Measurements from ENCODE around the gene STX3. TPM values are rescaled to one million over a fixed set of nuclear protein-coding genes. Genes with fewer than 3 reads are reported as not detected.

STX3 gene
- total RNA-seq, 2 experiments from 2014 or later: 6.4 to 20.2 TPM

DNA sequence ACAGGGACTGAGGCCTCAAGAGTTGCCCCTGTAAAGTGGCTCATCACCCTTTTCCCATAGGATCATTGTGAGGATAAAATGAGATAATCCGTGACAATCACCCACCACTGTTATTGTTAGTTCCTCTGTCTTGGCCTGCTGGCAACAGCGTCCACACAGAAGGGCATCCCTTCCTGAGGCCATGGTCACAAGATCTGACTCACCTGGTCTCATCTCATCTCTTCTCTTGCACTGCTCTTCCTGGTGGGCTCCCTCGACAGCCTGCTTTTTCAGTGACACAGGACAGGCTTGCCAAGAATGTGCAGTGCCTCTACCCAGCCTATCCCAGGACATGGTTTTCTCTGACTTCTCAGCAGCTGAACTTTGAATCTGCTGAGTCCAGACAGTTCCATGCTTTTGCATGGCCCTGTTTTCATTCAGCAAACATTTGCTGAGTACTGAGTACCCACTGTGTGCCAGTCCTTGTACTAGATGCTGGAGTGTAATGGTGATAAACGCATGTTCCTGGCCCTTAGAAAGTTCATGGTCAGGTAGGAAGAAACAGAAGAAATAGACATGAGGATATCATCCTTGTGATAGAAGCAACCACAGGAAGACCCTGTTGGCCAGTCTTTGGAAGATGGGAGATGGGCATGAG, 3.3 kb downstream of the STX3 start:
- no peak overlapping the region for H3K4me3 ChIP-seq (ENCODE audit: low read depth, low read length, poor library complexity, severe bottlenecking)
- no TSS peak for BruUV-seq (replicated peaks)
- peaks cover 16% of the 10 kb centered on the region for H3K4me1 ChIP-seq (ENCODE audit: insufficient read depth, low read length, poor library complexity, severe bottlenecking)
- H2AFZ ChIP-seq (ENCODE audit: low read length): no peak overlapping the region
- H3K4me2 ChIP-seq (ENCODE audit: low read length): no peak overlapping the region
- intact Hi-C loops (cut with micrococcal nuclease; ENCODE audit: unreplicated experiment): no loop called here
- H3K36me3 ChIP-seq (ENCODE audit: insufficient read depth, low read length): no peaks in the 10 kb centered on the region
- no peak for DNase-seq (ENCODE audit: low spot score)
- H4K20me1 ChIP-seq (ENCODE audit: insufficient read depth, low read length): no peaks in the 10 kb centered on the region
- ChIA-PET POLR2A (no interaction called here), CTCF (ENCODE audit: unreplicated experiment) (no interaction called here)
- TF ChIP-seq, protein P1, sequence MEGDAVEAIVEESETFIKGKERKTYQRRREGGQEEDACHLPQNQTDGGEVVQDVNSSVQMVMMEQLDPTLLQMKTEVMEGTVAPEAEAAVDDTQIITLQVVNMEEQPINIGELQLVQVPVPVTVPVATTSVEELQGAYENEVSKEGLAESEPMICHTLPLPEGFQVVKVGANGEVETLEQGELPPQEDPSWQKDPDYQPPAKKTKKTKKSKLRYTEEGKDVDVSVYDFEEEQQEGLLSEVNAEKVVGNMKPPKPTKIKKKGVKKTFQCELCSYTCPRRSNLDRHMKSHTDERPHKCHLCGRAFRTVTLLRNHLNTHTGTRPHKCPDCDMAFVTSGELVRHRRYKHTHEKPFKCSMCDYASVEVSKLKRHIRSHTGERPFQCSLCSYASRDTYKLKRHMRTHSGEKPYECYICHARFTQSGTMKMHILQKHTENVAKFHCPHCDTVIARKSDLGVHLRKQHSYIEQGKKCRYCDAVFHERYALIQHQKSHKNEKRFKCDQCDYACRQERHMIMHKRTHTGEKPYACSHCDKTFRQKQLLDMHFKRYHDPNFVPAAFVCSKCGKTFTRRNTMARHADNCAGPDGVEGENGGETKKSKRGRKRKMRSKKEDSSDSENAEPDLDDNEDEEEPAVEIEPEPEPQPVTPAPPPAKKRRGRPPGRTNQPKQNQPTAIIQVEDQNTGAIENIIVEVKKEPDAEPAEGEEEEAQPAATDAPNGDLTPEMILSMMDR (conservative IDR thresholded peaks at IDR 0.05; ENCODE audit: low read length): no peak
- no peak for TF ChIP-seq EZH2phosphoT487 (IDR thresholded peaks at IDR 0.05; ENCODE audit: borderline replicate concordance, low read depth, low read length)
- H3K9me2 ChIP-seq (ENCODE audit: insufficient read depth, low read length): no peaks in the 10 kb centered on the region
- no peaks in the 10 kb centered on the region for H3K9me3 ChIP-seq (ENCODE audit: low read length)
- no peaks in the 10 kb centered on the region for H3K79me2 ChIP-seq (ENCODE audit: insufficient read depth, low read depth, low read length)
- no peak overlapping the region for H3K27ac ChIP-seq (ENCODE audit: low read depth, low read length, poor library complexity, severe bottlenecking)

DNA sequence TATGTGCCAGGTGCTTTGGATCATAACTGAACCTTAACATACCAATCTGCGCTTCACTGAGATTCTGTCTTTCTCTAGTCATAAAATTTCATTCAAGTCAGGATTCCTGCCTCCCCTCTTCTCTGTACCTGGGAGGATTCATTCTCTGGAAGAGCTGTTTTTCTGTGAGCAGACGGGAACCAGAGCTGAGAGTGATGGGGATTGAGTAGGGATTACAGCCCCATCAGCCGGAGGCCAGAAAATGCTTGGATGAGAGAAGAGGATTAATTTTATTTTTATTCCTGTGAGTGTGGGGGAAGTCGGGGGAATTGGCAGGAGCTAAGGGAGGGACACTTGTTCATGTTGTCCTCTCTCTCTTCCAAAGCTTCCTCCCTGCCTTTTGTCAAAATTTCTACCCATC, 4.7 kb downstream of the STX3 start:
- H3K4me2 ChIP-seq (ENCODE audit: low read length): no peak overlapping the region
- intact Hi-C loops (cut with micrococcal nuclease; ENCODE audit: unreplicated experiment): no loop called here
- no peaks in the 10 kb centered on the region for H3K9me3 ChIP-seq (ENCODE audit: low read length)
- TF ChIP-seq EZH2phosphoT487 (IDR thresholded peaks at IDR 0.05; ENCODE audit: borderline replicate concordance, low read depth, low read length): no peak
- TF ChIP-seq, protein P1 (conservative IDR thresholded peaks at IDR 0.05; ENCODE audit: low read length): no peak
- H3K9me2 ChIP-seq (ENCODE audit: insufficient read depth, low read length): no peaks in the 10 kb centered on the region
- no peaks in the 10 kb centered on the region for H4K20me1 ChIP-seq (ENCODE audit: insufficient read depth, low read length)
- H3K27ac ChIP-seq (ENCODE audit: low read depth, low read length, poor library complexity, severe bottlenecking): no peak overlapping the region
- no TSS peak for BruUV-seq (replicated peaks)
- H2AFZ ChIP-seq (ENCODE audit: low read length): no peak overlapping the region
- DNase-seq (ENCODE audit: low spot score): no peak
- H3K4me3 ChIP-seq (ENCODE audit: low read depth, low read length, poor library complexity, severe bottlenecking): no peak overlapping the region
- ChIA-PET CTCF (ENCODE audit: unreplicated experiment) (no interaction called here), POLR2A (interaction anchor here (0.7 to 1.3 kb wide), 3 partner anchors 8 to 1105 kb away, joined by 3 read pairs; no protein-coding TSS in a partner anchor)
- H3K4me1 ChIP-seq (ENCODE audit: insufficient read depth, low read length, poor library complexity, severe bottlenecking): peaks cover 17% of the 10 kb centered on the region
- no peaks in the 10 kb centered on the region for H3K79me2 ChIP-seq (ENCODE audit: insufficient read depth, low read depth, low read length)
- H3K36me3 ChIP-seq (ENCODE audit: insufficient read depth, low read length): no peaks in the 10 kb centered on the region

DNA sequence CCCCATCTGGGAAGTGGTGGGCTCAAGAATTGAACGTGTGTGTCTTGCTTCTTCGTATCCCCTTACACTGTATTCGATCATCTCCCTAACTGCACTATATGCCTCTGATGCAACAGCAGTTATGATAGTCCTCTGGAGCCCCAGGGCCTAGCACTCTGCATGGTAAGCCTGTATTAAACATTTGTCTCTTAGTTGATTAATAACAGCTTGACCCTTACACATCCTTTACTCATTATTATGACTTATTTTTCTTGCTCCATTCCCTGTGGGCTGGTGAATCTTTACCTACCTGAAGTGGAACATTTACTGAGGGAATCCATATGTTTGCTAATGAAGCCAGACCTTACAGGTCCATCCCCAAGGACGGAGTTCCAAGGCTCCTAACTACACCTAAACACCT, 5.6 kb downstream of the STX3 start:
- no peaks in the 10 kb centered on the region for H4K20me1 ChIP-seq (ENCODE audit: insufficient read depth, low read length)
- ChIA-PET CTCF (ENCODE audit: unreplicated experiment) (no interaction called here), POLR2A (no interaction called here)
- BruUV-seq (replicated peaks): no TSS peak
- H3K9me2 ChIP-seq (ENCODE audit: insufficient read depth, low read length): no peaks in the 10 kb centered on the region
- H3K4me3 ChIP-seq (ENCODE audit: low read depth, low read length, poor library complexity, severe bottlenecking): no peak overlapping the region
- no peaks in the 10 kb centered on the region for H3K79me2 ChIP-seq (ENCODE audit: insufficient read depth, low read depth, low read length)
- TF ChIP-seq, protein P1 (conservative IDR thresholded peaks at IDR 0.05; ENCODE audit: low read length): no peak
- no peak for TF ChIP-seq EZH2phosphoT487 (IDR thresholded peaks at IDR 0.05; ENCODE audit: borderline replicate concordance, low read depth, low read length)
- H3K9me3 ChIP-seq (ENCODE audit: low read length): no peaks in the 10 kb centered on the region
- no peak overlapping the region for H3K4me2 ChIP-seq (ENCODE audit: low read length)
- intact Hi-C loops (cut with micrococcal nuclease; ENCODE audit: unreplicated experiment): no loop called here
- no peak overlapping the region for H2AFZ ChIP-seq (ENCODE audit: low read length)
- H3K36me3 ChIP-seq (ENCODE audit: insufficient read depth, low read length): no peaks in the 10 kb centered on the region
- peaks cover 23% of the 10 kb centered on the region for H3K4me1 ChIP-seq (ENCODE audit: insufficient read depth, low read length, poor library complexity, severe bottlenecking)
- no peak overlapping the region for H3K27ac ChIP-seq (ENCODE audit: low read depth, low read length, poor library complexity, severe bottlenecking)
- DNase-seq (ENCODE audit: low spot score): no peak

All from OCI-LY7 (cell line).